Activated CD4-positive, CD25-positive, alpha-beta regulatory T cell (primary cell): Measurements from ENCODE around the gene TRIM56.
"Not testable (repeated sequence)": the region's sequence is repeated elsewhere in the genome, so short reads cannot be mapped to it uniquely, and the experiment has no call there.

Source experiments
- DNase-seq, 4 experiments: peaks; one replicate each; lab custom pipeline; 2025; lab: John Stamatoyannopoulos, UW

The TRIM56 gene

GRCh38 chr7:101092266-101092905 lies 7.1 kb downstream of the TRIM56 start:
- not testable (repeated sequence) for DNase-seq

DNA sequence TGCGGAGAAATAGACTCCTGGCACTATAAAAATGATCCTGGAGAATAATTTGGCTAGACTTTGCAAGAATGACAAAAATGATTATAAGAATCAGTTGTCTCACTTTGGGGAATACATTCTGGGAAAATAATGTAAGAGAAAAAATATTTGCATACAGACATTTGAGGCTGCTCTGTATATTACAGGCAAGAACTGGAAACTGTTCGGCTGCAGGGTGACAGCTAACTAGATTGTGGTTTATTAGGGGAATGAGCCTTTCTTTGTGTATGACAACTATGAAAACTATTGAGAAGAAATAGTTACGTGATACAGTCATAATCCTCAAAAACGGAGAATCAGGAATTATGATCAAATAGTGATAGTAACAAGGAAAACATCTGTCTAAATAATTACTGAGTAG lies 8.6 kb downstream of the TRIM56 start:
- no peak for DNase-seq

DNA sequence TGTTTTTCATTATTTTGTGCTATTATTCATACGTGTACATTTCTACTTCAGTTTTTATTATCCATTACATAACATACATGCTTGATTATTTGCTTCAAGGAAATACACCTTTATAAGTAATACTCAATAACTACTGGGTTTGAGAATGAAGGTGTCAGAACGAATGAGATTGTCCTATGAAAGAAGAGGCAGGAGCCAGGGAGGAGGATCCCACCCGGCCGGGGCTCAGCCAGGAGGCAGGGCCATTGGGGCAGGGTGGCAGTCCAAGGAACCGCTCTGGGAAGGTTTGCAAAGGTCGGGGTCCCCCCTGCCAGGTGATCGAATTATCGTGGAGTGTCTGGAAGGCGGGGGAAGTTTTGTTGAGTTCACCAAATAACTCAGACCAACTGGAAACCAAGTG lies 9.1 kb downstream of the TRIM56 start:
- no peak for DNase-seq

DNA sequence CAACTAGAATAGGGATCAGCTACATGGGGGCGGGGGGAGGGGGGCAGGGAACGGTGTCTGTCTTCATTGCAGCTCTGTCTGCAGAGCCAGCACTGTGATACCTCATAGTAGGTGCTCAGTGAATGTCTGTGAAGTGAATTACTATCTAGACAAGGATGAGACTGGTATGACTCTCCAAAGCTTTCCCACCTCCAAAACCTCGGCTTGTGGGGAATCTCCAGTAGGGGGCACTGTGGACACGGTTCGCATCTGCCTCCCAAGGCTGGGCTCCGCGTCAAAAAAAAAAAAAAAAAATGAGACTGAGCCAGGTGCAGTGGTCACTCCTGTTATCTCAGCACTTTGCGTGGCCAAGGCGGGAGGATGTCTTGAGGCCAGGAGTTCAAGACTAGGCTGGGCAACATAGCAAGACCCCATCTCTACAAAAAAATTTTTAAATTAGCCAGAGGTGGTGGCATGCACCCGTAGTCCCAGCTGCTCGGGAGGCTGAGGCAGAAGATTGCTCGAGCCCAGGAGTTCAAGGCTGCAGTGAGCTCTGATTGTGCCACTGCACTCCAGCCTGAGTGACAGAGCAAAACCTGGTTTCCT lies 9.6 kb downstream of the TRIM56 start:
- no peak for DNase-seq

DNA sequence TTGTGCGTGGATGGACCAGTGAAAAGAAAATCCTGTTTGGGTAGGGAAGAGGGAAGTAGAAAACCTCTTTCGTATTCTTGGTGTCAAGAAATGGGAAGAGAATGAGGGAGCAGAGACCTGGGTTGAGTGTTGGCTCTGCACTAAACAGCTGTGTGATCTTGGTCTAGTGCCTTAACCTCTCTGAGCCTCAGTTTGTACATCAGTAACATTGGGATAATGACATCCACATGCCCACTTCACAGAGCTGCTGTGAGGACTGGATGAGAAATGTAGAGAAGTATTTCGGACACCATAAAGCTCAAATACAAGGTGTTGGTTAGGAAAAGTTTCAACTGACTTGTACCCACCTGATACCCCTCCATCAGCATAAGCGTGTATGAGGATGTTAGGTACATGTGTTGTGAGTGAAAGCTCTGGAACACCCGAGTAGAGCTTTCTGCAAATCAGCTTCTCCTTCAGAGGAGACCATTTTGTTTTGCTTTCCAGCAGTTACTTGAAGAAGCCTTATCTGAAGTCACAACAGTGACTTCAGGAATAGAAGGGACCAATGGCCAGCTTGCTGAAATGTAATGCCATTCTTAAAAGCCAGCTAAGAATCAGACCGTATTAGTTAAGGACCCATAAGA lies 11.2 kb downstream of the TRIM56 start:
- DNase-seq: no peak

- DNase-seq: no peak
Observed at GRCh38 chr7:101096957-101097347, 11.7 kb downstream of the TRIM56 start.

DNA sequence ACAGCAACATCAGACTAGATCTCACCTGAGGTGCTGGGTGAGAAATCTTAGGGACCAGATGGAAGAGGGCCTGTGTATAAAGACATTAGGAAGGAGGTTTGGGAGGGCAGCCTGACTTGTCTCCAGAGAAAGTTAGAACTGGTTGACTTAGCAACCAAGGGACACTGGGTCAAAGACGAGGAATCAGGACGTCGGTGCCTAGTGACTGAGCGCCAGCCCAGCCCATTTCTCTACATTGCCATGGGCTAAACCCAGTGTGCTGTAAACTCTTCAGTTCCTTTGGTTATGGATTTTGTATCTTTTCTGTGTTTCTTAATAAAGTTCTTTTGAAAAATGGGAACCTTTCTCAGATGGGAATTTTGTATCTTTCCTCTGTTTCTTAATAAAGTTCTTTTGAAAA lies 12.3 kb downstream of the TRIM56 start:
- DNase-seq: no peak

DNA sequence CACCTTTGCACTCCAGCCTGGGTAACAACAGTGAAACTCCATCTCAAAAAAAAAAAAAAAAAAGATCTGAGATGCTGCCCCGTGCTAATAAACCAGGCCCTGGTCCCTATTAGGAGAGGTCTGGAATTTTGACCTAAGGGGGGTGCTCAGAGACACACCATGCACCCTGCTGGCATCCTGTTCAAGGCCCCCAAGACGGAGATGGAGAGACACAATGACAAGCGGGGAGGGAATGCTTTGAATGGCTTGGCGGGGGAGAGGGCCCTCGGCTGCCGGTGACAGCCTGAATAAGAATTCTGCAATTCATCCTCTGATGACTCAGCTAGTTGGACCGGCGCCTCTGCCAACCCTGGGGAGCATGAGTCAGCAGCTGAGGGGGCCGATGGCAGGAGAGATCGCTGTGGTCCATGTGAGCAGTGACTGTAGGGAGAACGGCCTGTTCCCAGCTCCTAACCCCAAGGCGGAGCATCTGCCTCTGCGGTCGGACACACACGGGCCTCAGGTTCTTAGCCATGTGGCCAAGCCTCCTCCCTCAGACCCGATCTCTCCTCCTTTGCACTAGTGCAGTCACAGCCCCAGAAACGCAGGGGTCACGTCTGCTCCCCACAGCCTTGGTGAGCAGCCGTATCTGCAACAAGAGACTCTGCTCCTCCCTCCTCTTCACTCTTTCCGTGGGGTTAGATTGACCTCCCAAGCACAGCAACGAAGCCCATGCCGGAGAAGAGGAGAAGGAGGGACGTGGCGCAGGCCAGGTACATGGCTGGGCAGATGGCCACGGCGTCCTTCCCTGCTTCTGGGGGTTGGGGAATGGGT lies 14.9 kb downstream of the TRIM56 start:
- DNase-seq: peak in 2 of 4 experiments; percentile 33 to 59

DNA sequence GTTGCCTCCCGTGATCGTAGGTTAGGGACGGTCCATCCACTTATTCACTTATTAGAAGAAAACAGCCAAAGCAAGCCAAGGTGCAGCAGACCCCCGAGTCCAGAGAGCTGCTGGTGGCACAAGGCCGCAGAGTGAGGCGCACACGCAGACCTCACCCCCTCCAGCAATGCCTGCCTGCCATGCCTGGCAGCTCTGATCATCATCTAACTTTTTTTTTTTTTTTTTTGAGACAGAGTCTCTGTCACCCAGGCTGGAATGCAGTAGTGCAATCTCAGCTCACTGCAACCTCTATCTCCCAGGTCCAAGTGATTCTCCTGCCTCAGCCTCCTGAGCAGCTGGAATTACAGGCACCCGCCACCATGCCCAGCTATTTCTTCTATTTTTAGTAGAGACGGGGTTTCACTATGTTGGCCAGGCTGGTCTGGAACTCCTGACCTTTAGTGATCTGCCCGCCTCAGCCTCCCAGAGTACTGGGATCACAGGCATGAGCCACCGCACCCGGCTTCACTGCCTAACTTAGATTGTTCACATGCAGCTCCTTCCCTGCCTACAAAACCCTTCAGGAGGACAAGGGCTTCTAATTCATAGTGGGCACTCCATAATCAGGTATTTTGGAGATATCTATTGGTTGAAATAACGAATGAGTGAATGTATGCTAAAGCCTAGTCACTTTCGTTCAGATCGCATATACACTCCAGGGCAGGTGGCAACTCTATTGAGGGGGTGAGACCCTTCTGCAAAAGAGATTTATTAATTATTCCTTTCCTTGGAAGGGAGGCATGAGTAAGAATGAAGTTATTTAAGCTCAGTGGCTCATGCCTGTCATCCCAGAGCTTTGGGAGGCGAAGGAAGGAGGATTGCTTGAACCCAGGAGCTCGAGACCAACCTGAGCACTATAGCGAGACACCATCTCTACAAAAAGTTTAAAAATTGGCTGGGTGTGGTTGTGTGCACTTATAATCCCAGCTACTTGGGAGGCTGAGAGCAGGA lies 15.9 kb downstream of the TRIM56 start:
- no peak for DNase-seq

DNA sequence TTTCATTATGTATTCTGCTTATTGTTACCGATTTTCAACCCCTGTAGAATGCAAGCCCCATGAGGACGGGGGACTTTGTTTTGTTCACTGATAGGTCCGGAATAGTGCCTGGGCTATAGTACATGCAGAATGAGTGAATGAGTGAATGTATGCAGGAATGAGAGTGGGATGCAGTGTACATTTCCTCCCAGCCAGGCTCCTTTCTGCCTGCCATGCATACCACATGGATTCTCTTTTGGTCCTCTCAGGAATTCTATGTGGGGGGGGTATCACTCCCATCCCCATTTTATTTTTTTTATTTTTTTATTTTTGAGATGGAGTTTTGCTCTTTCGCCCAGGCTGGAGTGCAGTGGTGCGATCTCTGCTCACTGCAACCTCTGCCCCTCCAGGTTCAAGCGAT lies 16.7 kb downstream of the TRIM56 start:
- DNase-seq: no peak

GRCh38 chr7:101103701-101104100 lies 18.4 kb downstream of the TRIM56 start:
- DNase-seq: not testable (repeated sequence)

DNA sequence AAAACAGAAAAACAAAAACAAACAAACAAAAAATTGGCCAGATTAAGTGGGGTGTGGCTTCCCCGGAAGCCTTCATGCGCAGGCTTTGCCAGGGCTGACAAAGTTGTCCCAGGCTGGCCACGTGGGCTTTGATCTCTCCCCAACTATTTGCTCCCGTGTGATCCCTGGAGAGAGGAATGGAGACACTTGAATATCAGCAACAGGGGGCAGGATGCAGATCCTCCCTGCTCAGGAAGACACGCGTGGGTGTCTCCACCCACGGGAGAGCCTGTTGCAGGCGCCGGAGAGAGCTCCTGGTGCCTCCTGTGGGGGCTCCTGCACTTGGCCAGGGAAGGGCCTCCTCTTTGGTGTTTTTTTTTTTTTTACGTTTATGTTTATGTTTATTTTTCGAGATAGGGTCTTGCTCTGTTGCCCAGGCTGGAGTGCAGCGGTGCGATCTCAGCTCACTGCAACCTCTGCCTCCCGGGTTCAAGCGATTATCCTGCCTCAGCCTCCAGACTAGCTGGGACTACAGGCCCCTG lies 19.0 kb downstream of the TRIM56 start:
- no peak for DNase-seq

DNA sequence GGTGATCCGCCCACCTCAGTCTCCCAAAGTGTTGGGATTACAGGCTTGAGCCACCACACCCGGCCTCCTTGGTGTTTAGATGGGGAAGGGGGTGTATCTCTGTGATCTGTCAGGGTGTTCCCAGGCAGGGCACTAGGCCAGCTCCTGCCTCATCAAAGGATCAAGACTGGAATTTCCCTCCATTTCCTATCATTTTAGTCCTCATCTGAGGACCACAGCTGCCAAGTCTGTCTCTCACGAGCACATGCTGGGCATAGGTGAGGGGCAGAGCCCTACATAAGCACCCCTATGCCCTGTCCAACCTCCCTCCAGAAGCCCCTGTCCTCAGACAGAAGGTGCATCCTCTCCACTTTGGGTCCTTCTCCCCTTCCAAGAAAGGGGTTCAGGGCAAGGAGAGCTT lies 19.5 kb downstream of the TRIM56 start:
- DNase-seq: no peak

DNA sequence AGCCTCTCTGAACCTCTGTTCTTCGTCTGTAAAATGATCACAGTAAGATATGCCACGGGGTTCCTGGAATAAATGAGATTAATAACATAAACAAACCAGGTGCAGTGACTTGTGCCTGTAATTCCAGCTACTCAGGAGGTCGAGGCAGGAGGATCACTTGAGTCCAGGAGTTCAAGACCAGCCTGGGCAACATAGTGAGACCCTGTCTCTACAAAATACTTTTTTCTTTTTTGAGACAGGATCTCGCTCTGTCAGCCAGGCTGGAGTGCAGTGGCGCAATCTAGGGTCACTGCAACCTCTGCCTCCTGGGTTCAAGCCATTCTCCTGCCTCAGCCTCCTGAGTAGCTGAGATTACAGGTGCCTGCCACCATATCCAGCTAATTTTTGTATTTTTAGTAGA lies 20.0 kb downstream of the TRIM56 start:
- not testable (repeated sequence) for DNase-seq

DNA sequence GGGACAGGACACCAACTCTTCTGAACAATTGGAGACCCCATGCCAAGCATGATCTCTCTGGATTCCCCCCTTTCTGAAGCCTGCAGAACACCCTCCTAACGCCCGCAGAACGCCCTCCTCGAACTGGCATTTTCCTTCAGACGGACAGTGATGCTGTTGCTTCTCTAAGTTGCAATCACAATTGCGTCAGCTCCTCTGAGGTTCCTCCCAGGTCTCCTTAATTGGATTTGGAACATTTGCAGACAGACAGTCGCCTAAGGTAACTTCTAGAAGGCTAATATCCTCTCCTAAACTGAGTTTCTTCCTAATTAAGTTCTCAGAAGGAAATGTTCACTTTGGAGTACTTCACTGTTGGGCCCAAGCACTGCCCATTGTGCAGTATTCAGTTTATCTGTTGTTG lies 21.1 kb downstream of the TRIM56 start:
- no peak for DNase-seq

DNA sequence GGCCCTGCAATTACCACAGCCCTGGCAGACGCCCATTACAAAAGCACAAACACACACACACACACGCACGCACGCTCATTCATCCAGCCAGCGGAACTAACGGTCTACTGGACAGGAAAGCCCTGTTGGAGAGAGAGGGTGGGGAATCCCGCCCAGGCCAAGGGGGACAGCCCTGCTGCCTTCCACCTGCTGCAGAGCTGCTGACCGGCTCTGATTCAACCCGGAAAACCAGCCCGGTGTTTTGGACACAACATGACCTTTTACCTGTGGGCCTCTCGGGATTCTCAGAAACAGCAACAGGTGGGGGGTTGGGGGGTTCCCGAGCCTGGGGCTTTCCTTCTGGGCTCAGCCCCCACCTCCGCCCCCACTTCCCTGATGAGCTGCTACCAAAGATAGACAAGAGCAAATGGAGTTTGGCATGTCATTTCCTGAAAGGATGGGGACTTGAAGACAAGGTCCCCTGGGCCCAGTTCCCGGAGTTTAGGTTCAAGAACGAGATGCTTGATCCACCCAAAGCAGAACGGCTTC lies 23.1 kb downstream of the TRIM56 start:
- no peak for DNase-seq

GRCh38 chr7:101108961-101109360 lies 23.7 kb downstream of the TRIM56 start:
- DNase-seq: no peak

DNA sequence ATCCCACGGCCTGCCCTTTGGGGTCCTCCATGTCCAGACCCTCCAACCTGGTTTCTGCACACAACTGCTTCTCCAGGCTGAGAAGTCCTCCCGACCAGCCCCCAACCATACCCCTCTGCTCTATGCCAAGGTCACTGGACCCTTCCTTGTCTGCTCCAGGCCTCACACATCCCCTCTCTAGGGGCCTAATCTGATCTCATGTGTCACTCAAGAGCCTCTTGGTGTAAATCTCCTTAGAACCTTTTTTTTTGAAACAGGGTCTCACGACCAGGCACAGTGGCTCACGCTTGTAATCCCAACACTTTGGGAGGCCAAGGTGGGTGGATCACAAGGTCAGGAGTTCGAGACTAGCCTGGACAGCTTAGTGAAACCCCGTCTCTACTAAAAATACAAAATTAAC lies 24.1 kb downstream of the TRIM56 start:
- DNase-seq: no peak

GRCh38 chr7:101111261-101111660 lies 26.0 kb downstream of the TRIM56 start:
- no peak for DNase-seq

- no peak for DNase-seq
Observed at GRCh38 chr7:101112233-101112632, 27.0 kb downstream of the TRIM56 start.

DNA sequence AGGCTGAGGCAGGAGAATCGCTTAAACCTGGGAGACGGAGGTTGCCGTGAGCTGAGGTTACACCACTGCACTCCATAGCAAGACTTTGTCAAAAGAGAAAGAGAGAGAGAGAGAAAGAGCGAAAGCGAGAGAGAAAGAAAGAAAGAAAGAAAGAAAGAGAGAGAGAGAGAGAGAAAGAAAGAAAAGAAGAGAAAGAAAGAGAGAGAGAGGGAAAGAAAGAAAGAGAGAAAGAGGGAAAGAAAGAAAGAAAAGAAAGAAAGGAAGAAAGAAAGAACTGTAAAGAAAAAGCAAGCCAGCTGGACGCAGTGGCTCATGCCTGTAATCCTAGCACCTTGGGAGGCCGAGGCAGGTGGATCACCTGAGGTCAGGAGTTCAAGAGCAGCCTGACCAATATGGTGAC lies 27.9 kb downstream of the TRIM56 start:
- not testable (repeated sequence) for DNase-seq
